Measurements from ENCODE around the gene HAVCR2.

DNA sequence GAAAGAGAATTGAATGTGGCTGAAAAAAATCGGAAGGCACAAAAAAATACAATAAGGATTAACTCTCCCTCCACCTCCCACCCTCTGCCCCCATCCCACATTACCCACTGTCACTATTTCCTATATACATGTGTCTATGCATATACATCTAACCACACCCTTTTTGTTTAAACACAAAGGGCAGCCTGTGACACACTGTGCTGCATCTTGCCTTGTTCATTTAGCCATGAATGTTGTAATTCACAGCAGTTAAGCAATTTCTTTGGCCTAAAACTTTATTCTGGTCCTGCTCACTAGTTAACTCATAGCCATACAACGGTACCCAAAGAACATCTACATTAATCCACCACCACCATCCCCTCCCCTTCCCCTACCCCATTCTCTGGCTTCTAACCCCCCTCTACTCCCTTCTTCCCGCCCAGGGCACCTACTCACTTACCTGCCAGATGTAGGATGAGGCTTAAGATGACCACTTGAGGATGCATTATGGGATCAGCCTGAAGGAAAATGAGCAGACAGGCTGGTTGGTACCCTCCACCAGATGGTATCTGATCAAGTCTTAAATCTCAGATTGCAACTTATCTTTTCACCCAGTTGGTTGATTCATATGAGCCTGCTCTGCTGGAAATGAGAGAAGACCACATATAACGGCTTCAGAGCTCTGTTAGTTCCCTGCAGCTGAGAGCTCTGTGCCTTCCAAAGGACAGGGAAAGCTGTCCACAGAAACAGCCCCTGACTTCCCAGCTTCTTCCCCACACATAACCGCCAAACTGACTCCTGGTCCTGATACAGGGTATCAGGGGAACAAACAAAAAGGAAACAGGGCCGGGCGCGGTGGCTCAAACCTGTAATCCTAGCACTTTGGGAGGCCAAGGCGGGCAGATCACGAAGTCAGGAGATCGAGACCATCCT, 51.1 kb downstream of the HAVCR2 start:
- no peak for TF ChIP-seq EP300 (IDR thresholded peaks at IDR 0.05)
- no peak for TF ChIP-seq CTCF (IDR thresholded peaks at IDR 0.05)
- TF ChIP-seq POLR2A (IDR thresholded peaks at IDR 0.05) = no peak
- no peak for TF ChIP-seq POLR2AphosphoS5 (IDR thresholded peaks at IDR 0.05)
